ENCODE data around the gene FHIT. TPM values are rescaled to one million over a fixed set of nuclear protein-coding genes. Genes with fewer than 3 reads are reported as not detected.
"Not testable (repeated sequence)": the region's sequence is repeated elsewhere in the genome, so short reads cannot be mapped to it uniquely, and the experiment has no call there.

Gene FHIT
- polyA plus RNA-seq, 1 of the 3 experiments (the other 2 are of a cell fraction): 0.41 TPM

GRCh38 chr3:61216171-61216570 is 35.1 kb downstream of the FHIT start:
- H3K79me2 ChIP-seq (ENCODE audit: insufficient read depth); H3K4me3 ChIP-seq (ENCODE audit: low read depth in 2 of 2, low read length in 1 of 2); POLR2A ChIA-PET; H3K4me2 ChIP-seq; H3K27me3 ChIP-seq (ENCODE audit: insufficient read depth); H3K27ac ChIP-seq (ENCODE audit: low read depth in 2 of 2, low read length in 1 of 2); H4K20me1 ChIP-seq (ENCODE audit: insufficient read depth); H3K4me1 ChIP-seq (ENCODE audit: control insufficient read depth in 1 of 2, insufficient read depth in 2 of 2, low read depth in 1 of 2, low read length in 1 of 2); H3K9ac ChIP-seq; H3K9me3 ChIP-seq; CTCF ChIA-PET; H3F3A ChIP-seq (replicated peaks; ENCODE audit: insufficient read depth); H3K36me3 ChIP-seq (replicated peaks in 1 of 2; ENCODE audit: control insufficient read depth in 1 of 2, insufficient read depth in 2 of 2, low read length in 1 of 2); H2AFZ ChIP-seq (ENCODE audit: low read depth); DNase-seq; H3K9me2 ChIP-seq: not testable (repeated sequence)
- WGBS (ENCODE audit: low lambda C conversion rate): 46% methylated on average over 3 of the region's 3 CpGs

DNA sequence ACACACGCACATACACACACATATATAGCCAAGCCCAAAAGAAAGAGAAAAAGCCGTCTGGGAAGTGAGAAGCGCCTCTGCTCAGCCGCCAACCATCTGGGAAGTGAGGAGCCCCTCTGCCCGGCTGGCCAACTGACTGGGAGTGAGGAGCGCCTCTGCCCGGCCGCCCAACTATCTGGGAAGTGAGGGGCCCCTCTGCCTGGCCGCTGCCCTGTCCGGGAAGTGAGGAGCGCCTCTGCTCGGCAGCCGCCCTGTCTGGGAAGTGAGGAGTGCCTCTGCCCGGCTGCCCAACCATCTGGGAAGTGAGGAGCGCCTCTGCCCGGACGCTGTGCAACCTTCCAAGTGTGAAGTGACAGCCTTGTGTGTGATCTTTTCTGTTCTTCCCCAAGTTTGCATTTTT is 49.2 kb downstream of the FHIT start:
- Histone ChIP-seq H3K27ac (ENCODE audit: low read depth in 2 of 2, low read length in 1 of 2) (no peak overlapping the region), H3K4me1 (ENCODE audit: control insufficient read depth in 1 of 2, insufficient read depth in 2 of 2, low read depth in 1 of 2, low read length in 1 of 2) (no peaks in the 10 kb centered on the region), H4K20me1 (ENCODE audit: insufficient read depth) (no peaks in the 10 kb centered on the region), H3K9ac (no peak overlapping the region), H2AFZ (ENCODE audit: low read depth) (no peak overlapping the region), H3F3A (replicated peaks; ENCODE audit: insufficient read depth) (no peaks in the 10 kb centered on the region), H3K79me2 (ENCODE audit: insufficient read depth) (no peaks in the 10 kb centered on the region), H3K36me3 (replicated peaks in 1 of 2; ENCODE audit: control insufficient read depth in 1 of 2, insufficient read depth in 2 of 2, low read length in 1 of 2) (no peaks in the 10 kb centered on the region), H3K9me2 (no peaks in the 10 kb centered on the region), H3K4me3 (ENCODE audit: low read depth in 2 of 2, low read length in 1 of 2) (no peak overlapping the region), H3K27me3 (ENCODE audit: insufficient read depth) (no peaks in the 10 kb centered on the region), H3K4me2 (no peak overlapping the region), H3K9me3 (no peaks in the 10 kb centered on the region)
- WGBS (ENCODE audit: low lambda C conversion rate): 83% methylated on average over 9 of the region's 17 CpGs
- ChIA-PET POLR2A (no interaction called here), CTCF (no interaction called here)
- no peak for DNase-seq
- no peak for TF ChIP-seq MXI1 (IDR thresholded peaks at IDR 0.05; ENCODE audit: low read depth, low read length)
- no peak for TF ChIP-seq RCOR1 (IDR thresholded peaks at IDR 0.05; ENCODE audit: low read length)
- no peak for TF ChIP-seq RAD21 (IDR thresholded peaks at IDR 0.05; ENCODE audit: low read length)
- no peak for TF ChIP-seq CHD2 (IDR thresholded peaks at IDR 0.05; ENCODE audit: low read length, partially characterized antibody)
- TF ChIP-seq FOXM1 (IDR thresholded peaks at IDR 0.05; ENCODE audit: low read depth): no peak
- no peak for TF ChIP-seq FOXJ3 (CRISPR knock-in tag; IDR thresholded peaks at IDR 0.05)
- TF ChIP-seq NFIC (IDR thresholded peaks at IDR 0.05; ENCODE audit: borderline replicate concordance): no peak
- no peak for TF ChIP-seq JUND (IDR thresholded peaks at IDR 0.05)

DNA sequence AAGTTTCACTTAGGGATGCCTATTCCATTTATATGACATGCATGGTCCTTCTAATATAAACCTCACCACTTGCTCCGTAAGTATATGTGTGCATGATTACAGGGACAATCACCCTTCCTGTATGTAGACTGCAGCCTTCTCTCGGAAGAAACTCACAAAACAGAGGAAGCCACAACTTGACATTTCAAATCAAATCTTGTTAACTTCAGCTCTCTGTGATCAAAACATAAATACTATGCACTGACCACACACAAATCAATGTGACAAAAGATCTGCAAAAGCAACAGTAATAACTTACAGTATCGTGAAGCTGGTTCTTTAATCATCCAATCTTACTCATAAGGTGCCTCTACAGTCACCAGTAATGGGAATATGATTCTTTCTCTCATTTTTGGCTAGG is 50.2 kb downstream of the FHIT start:
- no peak overlapping the region for H3K4me3 ChIP-seq (ENCODE audit: low read depth in 2 of 2, low read length in 1 of 2)
- H3K9ac ChIP-seq: no peak overlapping the region
- H3K9me3 ChIP-seq: no peaks in the 10 kb centered on the region
- H3K27ac ChIP-seq (ENCODE audit: low read depth in 2 of 2, low read length in 1 of 2): no peak overlapping the region
- no peaks in the 10 kb centered on the region for H3K4me1 ChIP-seq (ENCODE audit: control insufficient read depth in 1 of 2, insufficient read depth in 2 of 2, low read depth in 1 of 2, low read length in 1 of 2)
- no peaks in the 10 kb centered on the region for H3K79me2 ChIP-seq (ENCODE audit: insufficient read depth)
- ChIA-PET POLR2A (no interaction called here), CTCF (no interaction called here)
- no peaks in the 10 kb centered on the region for H4K20me1 ChIP-seq (ENCODE audit: insufficient read depth)
- H3F3A ChIP-seq (replicated peaks; ENCODE audit: insufficient read depth): no peaks in the 10 kb centered on the region
- no peak for DNase-seq
- H3K27me3 ChIP-seq (ENCODE audit: insufficient read depth): no peaks in the 10 kb centered on the region
- no peaks in the 10 kb centered on the region for H3K36me3 ChIP-seq (replicated peaks in 1 of 2; ENCODE audit: control insufficient read depth in 1 of 2, insufficient read depth in 2 of 2, low read length in 1 of 2)
- 66% methylated on average over 3 of the region's 3 CpGs for WGBS (ENCODE audit: low lambda C conversion rate)
- H3K4me2 ChIP-seq: no peak overlapping the region
- no peaks in the 10 kb centered on the region for H3K9me2 ChIP-seq
- H2AFZ ChIP-seq (ENCODE audit: low read depth): no peak overlapping the region
- TF ChIP-seq, protein P1, sequence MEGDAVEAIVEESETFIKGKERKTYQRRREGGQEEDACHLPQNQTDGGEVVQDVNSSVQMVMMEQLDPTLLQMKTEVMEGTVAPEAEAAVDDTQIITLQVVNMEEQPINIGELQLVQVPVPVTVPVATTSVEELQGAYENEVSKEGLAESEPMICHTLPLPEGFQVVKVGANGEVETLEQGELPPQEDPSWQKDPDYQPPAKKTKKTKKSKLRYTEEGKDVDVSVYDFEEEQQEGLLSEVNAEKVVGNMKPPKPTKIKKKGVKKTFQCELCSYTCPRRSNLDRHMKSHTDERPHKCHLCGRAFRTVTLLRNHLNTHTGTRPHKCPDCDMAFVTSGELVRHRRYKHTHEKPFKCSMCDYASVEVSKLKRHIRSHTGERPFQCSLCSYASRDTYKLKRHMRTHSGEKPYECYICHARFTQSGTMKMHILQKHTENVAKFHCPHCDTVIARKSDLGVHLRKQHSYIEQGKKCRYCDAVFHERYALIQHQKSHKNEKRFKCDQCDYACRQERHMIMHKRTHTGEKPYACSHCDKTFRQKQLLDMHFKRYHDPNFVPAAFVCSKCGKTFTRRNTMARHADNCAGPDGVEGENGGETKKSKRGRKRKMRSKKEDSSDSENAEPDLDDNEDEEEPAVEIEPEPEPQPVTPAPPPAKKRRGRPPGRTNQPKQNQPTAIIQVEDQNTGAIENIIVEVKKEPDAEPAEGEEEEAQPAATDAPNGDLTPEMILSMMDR (IDR thresholded peaks at IDR 0.05): no peak
- TF ChIP-seq NRF1 (IDR thresholded peaks at IDR 0.05; ENCODE audit: low read depth, low read length): no peak
- TF ChIP-seq TCF12 (IDR thresholded peaks at IDR 0.05): no peak
- TF ChIP-seq, protein P2, sequence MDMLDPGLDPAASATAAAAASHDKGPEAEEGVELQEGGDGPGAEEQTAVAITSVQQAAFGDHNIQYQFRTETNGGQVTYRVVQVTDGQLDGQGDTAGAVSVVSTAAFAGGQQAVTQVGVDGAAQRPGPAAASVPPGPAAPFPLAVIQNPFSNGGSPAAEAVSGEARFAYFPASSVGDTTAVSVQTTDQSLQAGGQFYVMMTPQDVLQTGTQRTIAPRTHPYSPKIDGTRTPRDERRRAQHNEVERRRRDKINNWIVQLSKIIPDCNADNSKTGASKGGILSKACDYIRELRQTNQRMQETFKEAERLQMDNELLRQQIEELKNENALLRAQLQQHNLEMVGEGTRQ (IDR thresholded peaks at IDR 0.05; ENCODE audit: borderline replicate concordance, low read depth, low read length): no peak
- no peak for TF ChIP-seq RCOR1 (IDR thresholded peaks at IDR 0.05; ENCODE audit: low read length)
- TF ChIP-seq YY1 (IDR thresholded peaks at IDR 0.05; ENCODE audit: low read depth): no peak
- no peak for TF ChIP-seq GATA2 (CRISPR knock-in tag; IDR thresholded peaks at IDR 0.05)
- TF ChIP-seq MEF2A (IDR thresholded peaks at IDR 0.05; ENCODE audit: borderline replicate concordance, low read depth): no peak
- TF ChIP-seq RFX5 (IDR thresholded peaks at IDR 0.05; ENCODE audit: low read length): no peak
- no peak for TF ChIP-seq FOXJ3 (CRISPR knock-in tag; IDR thresholded peaks at IDR 0.05)
- TF ChIP-seq, protein P3, sequence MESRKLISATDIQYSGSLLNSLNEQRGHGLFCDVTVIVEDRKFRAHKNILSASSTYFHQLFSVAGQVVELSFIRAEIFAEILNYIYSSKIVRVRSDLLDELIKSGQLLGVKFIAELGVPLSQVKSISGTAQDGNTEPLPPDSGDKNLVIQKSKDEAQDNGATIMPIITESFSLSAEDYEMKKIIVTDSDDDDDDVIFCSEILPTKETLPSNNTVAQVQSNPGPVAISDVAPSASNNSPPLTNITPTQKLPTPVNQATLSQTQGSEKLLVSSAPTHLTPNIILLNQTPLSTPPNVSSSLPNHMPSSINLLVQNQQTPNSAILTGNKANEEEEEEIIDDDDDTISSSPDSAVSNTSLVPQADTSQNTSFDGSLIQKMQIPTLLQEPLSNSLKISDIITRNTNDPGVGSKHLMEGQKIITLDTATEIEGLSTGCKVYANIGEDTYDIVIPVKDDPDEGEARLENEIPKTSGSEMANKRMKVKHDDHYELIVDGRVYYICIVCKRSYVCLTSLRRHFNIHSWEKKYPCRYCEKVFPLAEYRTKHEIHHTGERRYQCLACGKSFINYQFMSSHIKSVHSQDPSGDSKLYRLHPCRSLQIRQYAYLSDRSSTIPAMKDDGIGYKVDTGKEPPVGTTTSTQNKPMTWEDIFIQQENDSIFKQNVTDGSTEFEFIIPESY (IDR thresholded peaks at IDR 0.05; ENCODE audit: borderline replicate concordance, low read depth): no peak
- no peak for TF ChIP-seq SIN3A (IDR thresholded peaks at IDR 0.05; ENCODE audit: borderline replicate concordance, low read depth, low read length)
- no peak for TF ChIP-seq TAF1 (IDR thresholded peaks at IDR 0.05; ENCODE audit: borderline replicate concordance, low read depth, low read length)
- TF ChIP-seq MXI1 (IDR thresholded peaks at IDR 0.05; ENCODE audit: low read depth, low read length): no peak
- TF ChIP-seq, protein P4, sequence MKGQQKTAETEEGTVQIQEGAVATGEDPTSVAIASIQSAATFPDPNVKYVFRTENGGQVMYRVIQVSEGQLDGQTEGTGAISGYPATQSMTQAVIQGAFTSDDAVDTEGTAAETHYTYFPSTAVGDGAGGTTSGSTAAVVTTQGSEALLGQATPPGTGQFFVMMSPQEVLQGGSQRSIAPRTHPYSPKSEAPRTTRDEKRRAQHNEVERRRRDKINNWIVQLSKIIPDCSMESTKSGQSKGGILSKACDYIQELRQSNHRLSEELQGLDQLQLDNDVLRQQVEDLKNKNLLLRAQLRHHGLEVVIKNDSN (IDR thresholded peaks at IDR 0.05; ENCODE audit: borderline replicate concordance, low read depth): no peak
